ENCODE data around the gene SV2B.

GRCh38 chr15:91238644-91239425 lies 138.8 kb downstream of the SV2B start:
- no peak for TF ChIP-seq SIN3A (IDR thresholded peaks at IDR 0.05; ENCODE audit: borderline replicate concordance, insufficient read depth, low read length)
- no peak for TF ChIP-seq POLR2AphosphoS5 (IDR thresholded peaks at IDR 0.05; ENCODE audit: low read depth, low read length)
- no peak for TF ChIP-seq REST (IDR thresholded peaks at IDR 0.05; ENCODE audit: insufficient read depth in 1 of 2, low read depth in 2 of 2, low read length in 2 of 2)

Measured in PFSK-1 (cell line).